Neural crest cell (in vitro differentiated cells): ENCODE data around the gene HSP90B1. TPM values are rescaled to one million over a fixed set of nuclear protein-coding genes. Genes with fewer than 3 reads are reported as not detected.

Experiments
- DNase-seq: peaks from one replicate; pipeline ENCODE4 v3.0.0; 2021; ENCODE audit warnings: low read depth, mixed read lengths, low spot score
- H3K27ac Mint-ChIP-seq: one replicate; pipeline ENCODE4 v1.8.0; 2021; ENCODE audit warnings: mild to moderate bottlenecking, mixed read lengths; ENCODE audit not compliant: unreplicated experiment
- H3K27me3 Mint-ChIP-seq: 2 replicates; pipeline ENCODE4 v1.8.0; 2021; ENCODE audit warnings: low read depth, mild to moderate bottlenecking, mixed read lengths
- H3K36me3 Mint-ChIP-seq: 2 replicates; pipeline ENCODE4 v1.8.0; 2021; ENCODE audit warnings: low read depth, mild to moderate bottlenecking, mixed read lengths
- H3K4me1 Mint-ChIP-seq: 2 replicates; pipeline ENCODE4 v1.8.0; 2021; ENCODE audit warnings: mixed read lengths
- H3K4me3 Mint-ChIP-seq: one replicate; pipeline ENCODE4 v1.8.0; 2021; ENCODE audit warnings: mild to moderate bottlenecking, mixed read lengths
- H3K9me3 Mint-ChIP-seq: 2 replicates; pipeline ENCODE4 v1.8.0; 2021; ENCODE audit warnings: mixed read lengths
- total RNA-seq: library from RNA; stranded (reverse); gene quantifications from 2 replicates; pipeline ENCODE4 v1.2.1, GENCODE V29; 2021
- TF ChIP-seq, protein P1 (sequence below): fragments of 200-600 bp; sonication (generic); conservative IDR thresholded peaks from 2 replicates; pipeline ENCODE4 v1.5.0; 2021; ENCODE audit warnings: antibody characterized with exemption, mild to moderate bottlenecking

HSP90B1 gene
- total RNA-seq, 1 donor from 2014 or later: 566 TPM

DNA sequence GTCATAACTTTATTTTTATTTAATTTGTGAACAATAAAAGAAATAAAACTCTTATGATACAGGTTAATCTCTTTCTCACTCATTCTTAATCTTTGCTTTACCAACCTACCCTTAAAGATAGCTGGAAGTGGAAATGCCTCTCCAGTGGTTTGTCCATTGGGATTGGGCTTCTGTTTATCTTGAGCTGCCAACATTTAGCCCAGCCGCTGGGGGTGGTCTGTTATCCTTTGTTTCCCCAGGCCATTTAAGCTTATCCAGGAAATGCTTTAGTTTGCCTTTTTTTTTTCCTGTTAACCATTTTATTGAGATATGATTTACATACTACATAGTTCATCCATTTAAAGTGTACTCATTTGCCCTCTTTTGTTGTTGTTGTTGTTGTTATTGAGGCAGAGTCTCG lies 43.7 kb downstream of the HSP90B1 start:
- peaks cover 9% of the 10 kb centered on the region for H3K4me1 Mint-ChIP-seq
- H3K27ac Mint-ChIP-seq: peak overlapping the region; percentile 43
- H3K36me3 Mint-ChIP-seq: peaks cover 10% of the 10 kb centered on the region
- TF ChIP-seq, protein P1, sequence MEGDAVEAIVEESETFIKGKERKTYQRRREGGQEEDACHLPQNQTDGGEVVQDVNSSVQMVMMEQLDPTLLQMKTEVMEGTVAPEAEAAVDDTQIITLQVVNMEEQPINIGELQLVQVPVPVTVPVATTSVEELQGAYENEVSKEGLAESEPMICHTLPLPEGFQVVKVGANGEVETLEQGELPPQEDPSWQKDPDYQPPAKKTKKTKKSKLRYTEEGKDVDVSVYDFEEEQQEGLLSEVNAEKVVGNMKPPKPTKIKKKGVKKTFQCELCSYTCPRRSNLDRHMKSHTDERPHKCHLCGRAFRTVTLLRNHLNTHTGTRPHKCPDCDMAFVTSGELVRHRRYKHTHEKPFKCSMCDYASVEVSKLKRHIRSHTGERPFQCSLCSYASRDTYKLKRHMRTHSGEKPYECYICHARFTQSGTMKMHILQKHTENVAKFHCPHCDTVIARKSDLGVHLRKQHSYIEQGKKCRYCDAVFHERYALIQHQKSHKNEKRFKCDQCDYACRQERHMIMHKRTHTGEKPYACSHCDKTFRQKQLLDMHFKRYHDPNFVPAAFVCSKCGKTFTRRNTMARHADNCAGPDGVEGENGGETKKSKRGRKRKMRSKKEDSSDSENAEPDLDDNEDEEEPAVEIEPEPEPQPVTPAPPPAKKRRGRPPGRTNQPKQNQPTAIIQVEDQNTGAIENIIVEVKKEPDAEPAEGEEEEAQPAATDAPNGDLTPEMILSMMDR: no peak
- no peaks in the 10 kb centered on the region for H3K9me3 Mint-ChIP-seq
- no peak overlapping the region for H3K4me3 Mint-ChIP-seq
- DNase-seq: no peak
- no peaks in the 10 kb centered on the region for H3K27me3 Mint-ChIP-seq

DNA sequence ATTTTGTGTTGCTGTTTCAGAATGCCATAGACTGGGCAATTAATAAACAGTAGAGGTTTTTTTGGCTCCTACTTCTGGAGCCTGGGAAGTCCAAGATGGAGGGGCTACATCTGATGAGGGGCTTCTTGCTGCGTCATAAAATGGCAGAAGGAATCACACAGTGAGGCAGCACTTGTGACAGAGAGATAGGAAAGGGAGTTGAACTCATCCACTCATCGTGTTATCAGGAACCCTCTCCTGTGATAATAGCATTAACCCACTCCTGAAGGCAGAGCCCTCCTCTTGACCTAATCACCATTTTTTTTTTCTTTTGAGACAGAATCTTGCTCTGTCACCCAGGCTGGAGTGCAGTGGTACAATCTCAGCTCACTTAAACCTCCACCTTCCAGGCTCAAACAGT lies 45.2 kb downstream of the HSP90B1 start:
- no peak for DNase-seq
- H3K27me3 Mint-ChIP-seq: no peaks in the 10 kb centered on the region
- H3K27ac Mint-ChIP-seq: no peak overlapping the region
- no peaks in the 10 kb centered on the region for H3K9me3 Mint-ChIP-seq
- TF ChIP-seq, protein P1: no peak
- peaks cover 3% of the 10 kb centered on the region for H3K4me1 Mint-ChIP-seq
- H3K4me3 Mint-ChIP-seq: no peak overlapping the region
- peaks cover 10% of the 10 kb centered on the region for H3K36me3 Mint-ChIP-seq

DNA sequence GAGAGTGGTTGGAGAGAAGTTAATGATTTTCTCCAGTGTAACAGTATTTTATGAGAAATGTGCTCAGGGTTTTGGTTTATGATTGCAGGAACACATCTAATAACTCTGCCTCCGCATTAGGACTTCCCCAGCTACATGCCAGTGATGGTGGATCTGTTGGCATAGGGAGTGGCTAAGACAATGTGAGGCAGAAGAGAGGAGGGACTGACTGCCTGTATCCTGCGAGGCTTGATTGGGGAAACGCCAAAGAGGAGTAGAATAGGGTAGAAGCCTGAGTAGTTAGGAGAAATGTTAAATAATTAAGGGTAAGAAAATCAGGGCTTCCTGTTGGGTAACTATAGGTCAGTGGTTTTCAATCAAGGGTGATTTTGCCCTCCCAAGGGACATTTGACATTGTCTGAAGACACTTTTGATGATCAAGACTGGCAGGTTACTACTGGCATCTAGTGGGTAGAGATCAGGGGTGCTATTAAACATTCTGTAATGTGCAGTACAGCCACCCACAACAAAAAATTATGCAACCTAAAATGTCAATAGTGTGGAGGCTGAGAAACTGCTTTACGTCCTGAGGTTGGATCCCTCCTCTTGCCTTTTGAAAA lies 48.3 kb downstream of the HSP90B1 start:
- H3K27me3 Mint-ChIP-seq: no peaks in the 10 kb centered on the region
- H3K36me3 Mint-ChIP-seq: peaks cover 15% of the 10 kb centered on the region

DNA sequence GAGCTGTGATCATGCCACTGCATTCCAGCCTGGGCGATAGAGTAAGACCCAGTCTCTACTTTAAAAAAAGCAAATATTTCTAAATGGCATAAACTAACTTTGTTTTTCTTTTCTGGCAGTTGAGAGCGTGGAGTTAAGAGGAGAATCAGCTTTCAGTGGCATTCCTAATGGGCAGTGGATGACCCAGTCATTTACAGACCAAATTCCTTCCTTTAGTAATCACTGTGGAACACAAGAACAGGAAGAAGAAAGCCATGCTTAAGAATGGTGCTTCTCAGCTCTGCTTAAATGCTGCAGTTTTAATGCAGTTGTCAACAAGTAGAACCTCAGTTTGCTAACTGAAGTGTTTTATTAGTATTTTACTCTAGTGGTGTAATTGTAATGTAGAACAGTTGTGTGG lies 56.6 kb downstream of the HSP90B1 start:
- Mint-ChIP-seq H3K27me3 (no peaks in the 10 kb centered on the region), H3K27ac (no peak overlapping the region), H3K36me3 (peaks cover 8% of the 10 kb centered on the region), H3K4me3 (no peak overlapping the region), H3K4me1 (no peaks in the 10 kb centered on the region), H3K9me3 (no peaks in the 10 kb centered on the region)
- TF ChIP-seq, protein P1: no peak
- DNase-seq: no peak

More for the DNA sequence above, 48.3 kb downstream of the HSP90B1 start:
- DNase-seq: no peak
- H3K9me3 Mint-ChIP-seq: no peaks in the 10 kb centered on the region
- TF ChIP-seq, protein P1: no peak
- H3K4me1 Mint-ChIP-seq: no peaks in the 10 kb centered on the region
- no peak overlapping the region for H3K27ac Mint-ChIP-seq
- no peak overlapping the region for H3K4me3 Mint-ChIP-seq

DNA sequence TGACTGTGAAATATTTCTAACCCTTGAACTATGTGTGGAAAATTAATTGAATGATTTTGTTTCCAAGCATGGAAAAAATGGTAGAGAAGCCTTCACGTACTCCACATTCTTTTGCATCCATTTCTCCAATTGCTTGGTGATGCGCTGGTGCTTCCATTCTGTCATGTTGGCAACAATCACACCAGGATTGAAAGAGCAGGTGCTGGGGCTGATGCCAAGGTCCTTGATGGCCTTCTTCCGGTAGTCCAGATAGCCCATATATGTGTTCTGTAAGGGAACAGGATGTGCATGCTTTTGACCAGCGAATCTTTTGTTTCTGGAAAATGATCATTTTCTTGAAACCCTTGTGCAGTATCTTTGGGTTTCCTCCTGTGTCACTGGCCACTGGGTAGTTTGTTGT lies 64.0 kb downstream of the HSP90B1 start:
- no peak overlapping the region for H3K27ac Mint-ChIP-seq

More for the DNA sequence above, 64.0 kb downstream of the HSP90B1 start:
- DNase-seq: no peak
- Mint-ChIP-seq H3K36me3 (no peaks in the 10 kb centered on the region), H3K9me3 (no peaks in the 10 kb centered on the region), H3K27me3 (peaks cover 6% of the 10 kb centered on the region), H3K4me3 (no peak overlapping the region), H3K4me1 (no peaks in the 10 kb centered on the region)
- TF ChIP-seq, protein P1: no peak
